HG03135 (cell line): Measurements from ENCODE around the gene DLG5.

Experiments used
- ATAC-seq: cut with Tn5 transposase; IDR thresholded peaks from one replicate; pipeline ENCODE4 v1.9.1; 2021; ENCODE audit warnings: mild to moderate bottlenecking, moderate library complexity; ENCODE audit not compliant: unreplicated experiment

Gene DLG5

GRCh38 chr10:77896058-77896457, 30.5 kb downstream of the DLG5 start:
- no peak for ATAC-seq

GRCh38 chr10:77894058-77894457, 32.5 kb downstream of the DLG5 start:
- ATAC-seq: no peak

- ATAC-seq: no peak
Observed at GRCh38 chr10:77893386-77893785, 33.2 kb downstream of the DLG5 start.

GRCh38 chr10:77892761-77893160, 33.8 kb downstream of the DLG5 start:
- ATAC-seq: no peak

GRCh38 chr10:77892021-77892739, 34.4 kb downstream of the DLG5 start:
- ATAC-seq: no peak

GRCh38 chr10:77890097-77890496, 36.5 kb downstream of the DLG5 start:
- ATAC-seq: no peak

GRCh38 chr10:77889277-77889903, 37.2 kb downstream of the DLG5 start:
- no peak for ATAC-seq

GRCh38 chr10:77888356-77888703, 38.2 kb downstream of the DLG5 start:
- ATAC-seq: no peak

- ATAC-seq: no peak
Observed at GRCh38 chr10:77887631-77888355, 38.8 kb downstream of the DLG5 start.

GRCh38 chr10:77886795-77887355, 39.7 kb downstream of the DLG5 start:
- ATAC-seq: no peak

- no peak for ATAC-seq
Observed at GRCh38 chr10:77884181-77884580, 42.4 kb downstream of the DLG5 start.

- ATAC-seq: no peak
Observed at GRCh38 chr10:77881636-77882035, 44.9 kb downstream of the DLG5 start.

GRCh38 chr10:77881222-77881621, 45.3 kb downstream of the DLG5 start:
- no peak for ATAC-seq

- no peak for ATAC-seq
Observed at GRCh38 chr10:77879710-77880109, 46.8 kb downstream of the DLG5 start.

- no peak for ATAC-seq
Observed at GRCh38 chr10:77879065-77879464, 47.5 kb downstream of the DLG5 start.

- ATAC-seq: peak; percentile 42
Observed at GRCh38 chr10:77877441-77878344, 48.9 kb downstream of the DLG5 start.

- ATAC-seq: no peak
Observed at GRCh38 chr10:77875730-77876129, 50.8 kb downstream of the DLG5 start.

- ATAC-seq: no peak
Observed at GRCh38 chr10:77874872-77875271, 51.7 kb downstream of the DLG5 start.

GRCh38 chr10:77873536-77874380, 52.8 kb downstream of the DLG5 start:
- ATAC-seq: peak; percentile 89
